HG02678 (cell line): ENCODE results near the gene LAMA4.

ENCODE experiments used
- ATAC-seq: cut with Tn5 transposase; IDR thresholded peaks from one replicate; pipeline ENCODE4 v1.9.1; 2021; ENCODE audit warnings: mild to moderate bottlenecking, moderate library complexity; ENCODE audit not compliant: unreplicated experiment

Gene LAMA4

GRCh38 chr6:112156668-112157067 is 97.7 kb downstream of the LAMA4 start:
- ATAC-seq = no peak

GRCh38 chr6:112155886-112156285 is 98.5 kb downstream of the LAMA4 start:
- no peak for ATAC-seq

GRCh38 chr6:112154711-112155110 is 99.7 kb downstream of the LAMA4 start:
- ATAC-seq = no peak

GRCh38 chr6:112153926-112154607 is 100.3 kb downstream of the LAMA4 start:
- no peak for ATAC-seq

- ATAC-seq = no peak
These were observed 104.0 kb downstream of the LAMA4 start for GRCh38 chr6:112150363-112150762.

GRCh38 chr6:112149719-112150263 is 104.6 kb downstream of the LAMA4 start:
- ATAC-seq = no peak

- ATAC-seq = no peak
These were observed 105.1 kb downstream of the LAMA4 start for GRCh38 chr6:112149236-112149635.

GRCh38 chr6:112148103-112148502 is 106.3 kb downstream of the LAMA4 start:
- ATAC-seq = no peak

- ATAC-seq = no peak
These were observed 109.2 kb downstream of the LAMA4 start for GRCh38 chr6:112145080-112145573.

GRCh38 chr6:112144145-112144926 is 110.0 kb downstream of the LAMA4 start:
- no peak for ATAC-seq

- no peak for ATAC-seq
These were observed 112.7 kb downstream of the LAMA4 start for GRCh38 chr6:112141707-112142106.

- ATAC-seq = no peak
These were observed 115.3 kb downstream of the LAMA4 start for GRCh38 chr6:112139052-112139451.

- no peak for ATAC-seq
These were observed 123.5 kb downstream of the LAMA4 start for GRCh38 chr6:112130878-112131277.

- no peak for ATAC-seq
These were observed 126.2 kb downstream of the LAMA4 start for GRCh38 chr6:112128208-112128607.

- no peak for ATAC-seq
These were observed 130.4 kb downstream of the LAMA4 start for GRCh38 chr6:112123982-112124381.

- no peak for ATAC-seq
These were observed 131.6 kb downstream of the LAMA4 start for GRCh38 chr6:112122756-112123155.

GRCh38 chr6:112118034-112118433 is 136.3 kb downstream of the LAMA4 start:
- no peak for ATAC-seq

- ATAC-seq = no peak
These were observed 136.8 kb downstream of the LAMA4 start for GRCh38 chr6:112117554-112117953.

- ATAC-seq = no peak
These were observed 138.1 kb downstream of the LAMA4 start for GRCh38 chr6:112116221-112116620.

- ATAC-seq = no peak
These were observed 139.7 kb downstream of the LAMA4 start for GRCh38 chr6:112114577-112115223.

GRCh38 chr6:112113918-112114317 is 140.4 kb downstream of the LAMA4 start:
- no peak for ATAC-seq
